SU-DHL-6 (cell line): ENCODE results near the gene HARS1.
"Not testable (repeated sequence)": the region's sequence is repeated elsewhere in the genome, so short reads cannot be mapped to it uniquely, and the experiment has no call there.

Experiments used
- H2AFZ ChIP-seq: fragments of 200-600 bp; sonication (generic); 2 replicates; pipeline ENCODE4 v1.6.1; 2014; ENCODE audit warnings: low read depth, mild to moderate bottlenecking, moderate library complexity, mixed read lengths, antibody characterized with exemption, low read length; ENCODE audit not compliant: severe bottlenecking
- H3F3A ChIP-seq: fragments of 200-600 bp; shearing (Covaris generic); 2 replicates; pipeline ENCODE4 v1.6.0; 2016; ENCODE audit warnings: antibody characterized with exemption, mild to moderate bottlenecking; ENCODE audit not compliant: insufficient read depth
- H3K27ac ChIP-seq: fragments of 200-600 bp; sonication (generic); 2 replicates; pipeline ENCODE4 v1.5.1; 2016; ENCODE audit warnings: low read depth, mild to moderate bottlenecking, low read length, moderate library complexity, mixed read lengths
- H3K27me3 ChIP-seq: fragments of 200-600 bp; sonication (generic), shearing (Covaris generic); 2 replicates; pipeline ENCODE4 v1.6.0; 2014; ENCODE audit warnings: mild to moderate bottlenecking, low read length
- H3K36me3 ChIP-seq: fragments of 200-600 bp; sonication (generic); 2 replicates; pipeline ENCODE4 v1.6.1; 2014; ENCODE audit warnings: mild to moderate bottlenecking, low read length, mixed read lengths
- H3K4me2 ChIP-seq: fragments of 300-600, 200-600 bp; shearing (Covaris generic), sonication (generic); 2 replicates; pipeline ENCODE4 v1.6.0; 2014; ENCODE audit warnings: low read length, low read depth, mild to moderate bottlenecking; ENCODE audit not compliant: poor library complexity, severe bottlenecking
- H3K4me3 ChIP-seq: fragments of 200-600 bp; sonication (generic); 2 replicates; pipeline ENCODE4 v1.5.1; 2014; ENCODE audit warnings: antibody characterized with exemption, low read length, mild to moderate bottlenecking, mixed read lengths; ENCODE audit not compliant: insufficient read depth, poor library complexity, severe bottlenecking
- H3K79me2 ChIP-seq: fragments of 200-600 bp; sonication (generic); 2 replicates; pipeline ENCODE4 v1.6.1; 2014; ENCODE audit warnings: mild to moderate bottlenecking, low read length, moderate library complexity; ENCODE audit not compliant: insufficient read depth
- H3K9ac ChIP-seq: fragments of 200-600 bp; sonication (generic); 2 replicates; pipeline ENCODE4 v1.7.0; 2014; ENCODE audit warnings: mild to moderate bottlenecking, low read length
- H3K9me2 ChIP-seq: fragments of 200-600 bp; sonication (generic); replicated peaks from 2 replicates; pipeline ENCODE4 v1.6.1; 2014; ENCODE audit warnings: low read length; ENCODE audit not compliant: insufficient read depth
- H3K9me3 ChIP-seq: fragments of 200-600 bp; sonication (generic); 2 replicates; pipeline ENCODE4 v1.6.1; 2014; ENCODE audit warnings: low read length, mixed read lengths; ENCODE audit not compliant: insufficient read depth
- H4K20me1 ChIP-seq: fragments of 200-600 bp; sonication (generic); 2 replicates; pipeline ENCODE4 v1.6.1; 2014; ENCODE audit warnings: low read depth, mild to moderate bottlenecking, antibody characterized with exemption, low read length, moderate library complexity, mixed read lengths
- EZH2phosphoT487 ChIP-seq: fragments of 200-600 bp; sonication (generic), shearing (Covaris generic); conservative IDR thresholded peaks from 2 replicates; pipeline ENCODE4 v1.6.1; 2018; ENCODE audit warnings: mild to moderate bottlenecking, antibody characterized with exemption, low read length, moderate library complexity, mixed read lengths
- TF ChIP-seq, protein P1 (sequence below): fragments of 200-600 bp; sonication (generic); IDR thresholded peaks from one replicate; pipeline ENCODE4 v1.5.1; 2017; ENCODE audit warnings: antibody characterized with exemption, mild to moderate bottlenecking, low read length, moderate library complexity; ENCODE audit not compliant: insufficient read depth, poor library complexity, severe bottlenecking

The HARS1 gene

GRCh38 chr5:140672455-140673186 lies 18.5 kb downstream of the HARS1 start:
- Histone ChIP-seq H4K20me1 (no peaks in the 10 kb centered on the region), H2AFZ (no peak overlapping the region)
- TF ChIP-seq, protein P1, sequence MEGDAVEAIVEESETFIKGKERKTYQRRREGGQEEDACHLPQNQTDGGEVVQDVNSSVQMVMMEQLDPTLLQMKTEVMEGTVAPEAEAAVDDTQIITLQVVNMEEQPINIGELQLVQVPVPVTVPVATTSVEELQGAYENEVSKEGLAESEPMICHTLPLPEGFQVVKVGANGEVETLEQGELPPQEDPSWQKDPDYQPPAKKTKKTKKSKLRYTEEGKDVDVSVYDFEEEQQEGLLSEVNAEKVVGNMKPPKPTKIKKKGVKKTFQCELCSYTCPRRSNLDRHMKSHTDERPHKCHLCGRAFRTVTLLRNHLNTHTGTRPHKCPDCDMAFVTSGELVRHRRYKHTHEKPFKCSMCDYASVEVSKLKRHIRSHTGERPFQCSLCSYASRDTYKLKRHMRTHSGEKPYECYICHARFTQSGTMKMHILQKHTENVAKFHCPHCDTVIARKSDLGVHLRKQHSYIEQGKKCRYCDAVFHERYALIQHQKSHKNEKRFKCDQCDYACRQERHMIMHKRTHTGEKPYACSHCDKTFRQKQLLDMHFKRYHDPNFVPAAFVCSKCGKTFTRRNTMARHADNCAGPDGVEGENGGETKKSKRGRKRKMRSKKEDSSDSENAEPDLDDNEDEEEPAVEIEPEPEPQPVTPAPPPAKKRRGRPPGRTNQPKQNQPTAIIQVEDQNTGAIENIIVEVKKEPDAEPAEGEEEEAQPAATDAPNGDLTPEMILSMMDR = no peak
- no peak for TF ChIP-seq EZH2phosphoT487

DNA sequence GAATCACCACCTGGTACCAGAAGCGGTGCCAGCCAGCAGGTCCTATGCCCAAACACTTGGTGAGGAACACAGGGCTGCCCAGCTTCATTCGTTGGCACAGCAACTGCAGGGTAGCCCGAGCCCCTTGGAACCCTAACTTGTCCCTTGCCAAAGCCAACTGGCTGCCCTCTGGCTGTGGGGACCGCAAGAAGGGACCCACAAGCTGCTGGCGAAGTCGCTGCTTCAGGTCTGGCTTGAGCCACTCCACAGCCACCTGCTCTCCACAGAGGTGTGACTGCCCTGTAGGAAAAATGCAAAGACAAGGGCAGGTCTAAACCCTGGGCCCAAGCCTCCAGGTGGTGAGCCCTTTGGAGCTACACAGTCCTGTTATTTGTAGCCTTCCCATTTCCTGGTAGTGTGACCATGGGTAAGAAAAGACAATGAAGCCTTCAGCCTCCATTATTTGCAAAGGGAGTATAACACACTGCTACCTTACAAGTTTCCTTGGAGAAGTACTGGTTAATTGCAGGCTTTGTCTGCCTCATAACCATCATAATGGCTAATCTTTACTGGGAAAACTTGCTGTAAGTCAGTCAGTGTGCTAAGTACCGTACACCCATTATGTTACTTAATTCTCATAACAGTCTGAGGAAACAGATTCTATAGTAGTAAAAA lies 19.6 kb downstream of the HARS1 start:
- Histone ChIP-seq H3K79me2 (peaks cover 11% of the 10 kb centered on the region), H3K4me2 (no peak overlapping the region), H3K4me3 (no peak overlapping the region), H3F3A (0 out of 2 replicates have a peak, but pooled peaks cover 3% of the 10 kb centered on the region), H3K36me3 (no peaks in the 10 kb centered on the region), H3K9me2 (no peaks in the 10 kb centered on the region), H3K9me3 (no peaks in the 10 kb centered on the region), H3K27ac (no peak overlapping the region), H2AFZ (no peak overlapping the region), H3K9ac (no peak overlapping the region), H3K27me3 (no peaks in the 10 kb centered on the region), H4K20me1 (no peaks in the 10 kb centered on the region)
- TF ChIP-seq EZH2phosphoT487 = no peak
- TF ChIP-seq, protein P1 = no peak

More at GRCh38 chr5:140672455-140673186, 18.5 kb downstream of the HARS1 start:
- Histone ChIP-seq H3K9me2 (no peaks in the 10 kb centered on the region), H3K4me2 (no peak overlapping the region), H3K27ac (no peak overlapping the region), H3K4me3 (no peak overlapping the region), H3K27me3 (no peaks in the 10 kb centered on the region), H3K36me3 (no peaks in the 10 kb centered on the region), H3K9me3 (no peaks in the 10 kb centered on the region), H3F3A (no peaks in the 10 kb centered on the region), H3K79me2 (peaks cover 1% of the 10 kb centered on the region), H3K9ac (no peak overlapping the region)

- not testable (repeated sequence) for H3K36me3 ChIP-seq, H3K9me3 ChIP-seq, H3K4me2 ChIP-seq, H2AFZ ChIP-seq, H3K27ac ChIP-seq, H3K27me3 ChIP-seq, H3F3A ChIP-seq, H3K9me2 ChIP-seq, H3K9ac ChIP-seq, H3K4me3 ChIP-seq, H4K20me1 ChIP-seq
- H3K79me2 ChIP-seq = peaks cover 17% of the 10 kb centered on the region
Observed at GRCh38 chr5:140671035-140671434, 20.1 kb downstream of the HARS1 start.
